GM19351 (cell line): ENCODE measurements around the gene HECW1.
A peak's percentile ranks its signal among the peaks of the same experiment; 100 is the strongest.

Source experiments
- ATAC-seq: cut with Tn5 transposase; IDR thresholded peaks from one replicate; pipeline ENCODE4 v1.9.1; 2021; ENCODE audit warnings: mild to moderate bottlenecking, moderate library complexity; ENCODE audit not compliant: unreplicated experiment

HECW1 gene

DNA sequence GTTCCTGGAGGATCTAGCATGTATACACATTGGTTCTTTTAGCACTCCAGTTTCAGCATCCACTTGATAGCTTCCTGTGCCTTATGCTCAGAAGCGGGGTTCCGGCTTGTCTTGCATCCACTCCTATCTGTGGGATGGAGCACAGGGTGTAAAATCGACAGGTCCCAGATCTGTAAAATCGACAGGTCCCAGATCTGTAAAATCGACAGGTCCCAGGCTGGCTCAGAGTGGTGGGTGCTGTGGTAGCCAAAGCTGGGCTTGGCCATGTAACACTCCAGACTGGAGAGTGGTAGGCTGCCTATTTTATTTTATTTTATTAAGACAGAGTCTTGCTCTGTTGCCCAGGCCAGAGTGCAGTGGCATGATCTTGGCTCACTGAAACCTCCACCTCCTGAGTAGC, 30.3 kb downstream of the HECW1 start:
- no peak for ATAC-seq

DNA sequence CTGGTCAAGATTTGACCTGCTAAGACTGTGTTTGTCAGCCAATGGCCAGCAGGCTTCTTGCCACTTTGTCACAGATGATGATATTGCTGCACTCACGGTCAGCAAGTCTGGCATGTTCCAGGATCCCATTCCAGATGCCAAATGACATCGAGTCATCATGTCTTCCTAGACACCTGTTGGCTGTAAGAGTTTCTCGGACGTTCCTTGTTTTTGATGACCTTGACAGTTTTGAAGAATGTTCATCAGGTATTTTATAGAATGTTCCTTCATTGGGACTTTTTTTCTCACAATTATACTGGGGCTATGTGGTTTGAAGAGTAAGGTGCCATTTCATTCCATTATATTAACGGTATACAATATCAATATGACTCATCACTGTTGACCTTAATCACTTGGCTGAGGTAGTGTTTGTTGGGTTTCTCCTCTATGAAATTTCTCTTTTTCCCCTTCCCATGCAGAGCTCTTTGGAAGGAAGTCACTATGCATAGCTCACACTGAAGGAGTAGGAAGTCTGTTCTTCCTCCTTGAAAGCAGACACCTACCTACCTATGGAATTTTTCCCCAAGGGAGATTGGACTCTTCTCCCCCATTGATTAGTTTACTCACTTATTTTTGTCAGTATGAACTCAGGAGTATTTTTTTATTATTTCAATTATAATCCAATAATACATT, 31.6 kb downstream of the HECW1 start:
- no peak for ATAC-seq

DNA sequence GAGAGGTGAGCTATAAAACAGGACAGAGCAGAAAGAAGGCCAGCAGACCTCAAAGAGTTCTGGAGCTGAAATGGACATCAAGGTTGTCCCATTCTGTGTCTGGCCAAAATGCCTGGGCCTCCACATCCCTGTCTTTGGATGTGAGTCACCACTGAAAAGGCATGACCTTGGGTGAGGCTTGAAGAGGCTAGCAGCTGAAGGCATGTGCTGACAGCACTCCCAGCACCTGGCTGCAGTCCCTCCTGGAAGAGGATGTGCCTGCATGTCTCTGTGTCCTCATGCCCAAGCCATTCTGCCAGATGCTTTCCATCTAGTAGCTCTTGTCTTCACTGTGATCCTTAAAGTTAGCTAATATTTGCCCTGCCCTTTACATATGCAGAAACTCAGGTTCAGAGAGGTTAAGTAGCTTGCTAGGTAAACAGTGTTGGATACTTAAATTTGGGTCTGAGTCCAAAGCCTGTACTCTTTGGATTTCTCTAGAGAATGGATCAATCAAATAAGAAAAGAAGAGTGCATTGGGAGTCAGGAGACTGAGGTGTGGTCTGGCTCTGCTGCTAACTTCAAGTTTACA, 35.8 kb downstream of the HECW1 start:
- no peak for ATAC-seq

DNA sequence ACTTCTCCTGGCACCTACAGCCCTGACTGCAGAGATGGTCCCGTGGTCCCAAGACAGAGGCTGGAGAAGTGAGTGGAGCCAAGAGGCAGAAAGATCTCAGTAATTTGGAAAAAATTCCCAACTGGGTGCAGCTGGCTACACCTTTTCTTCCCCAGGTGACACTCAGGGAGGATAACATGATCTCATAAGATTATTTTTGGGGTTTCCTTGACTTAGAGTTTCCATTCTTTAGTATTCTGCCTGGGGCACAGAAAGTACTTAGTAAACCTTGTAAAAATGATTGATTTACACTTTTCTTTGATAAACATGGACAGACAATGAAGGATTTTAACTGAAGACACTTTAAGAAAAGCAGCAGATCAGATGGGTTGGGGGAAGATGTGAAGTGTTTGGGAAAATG, 38.6 kb downstream of the HECW1 start:
- ATAC-seq, result no peak

DNA sequence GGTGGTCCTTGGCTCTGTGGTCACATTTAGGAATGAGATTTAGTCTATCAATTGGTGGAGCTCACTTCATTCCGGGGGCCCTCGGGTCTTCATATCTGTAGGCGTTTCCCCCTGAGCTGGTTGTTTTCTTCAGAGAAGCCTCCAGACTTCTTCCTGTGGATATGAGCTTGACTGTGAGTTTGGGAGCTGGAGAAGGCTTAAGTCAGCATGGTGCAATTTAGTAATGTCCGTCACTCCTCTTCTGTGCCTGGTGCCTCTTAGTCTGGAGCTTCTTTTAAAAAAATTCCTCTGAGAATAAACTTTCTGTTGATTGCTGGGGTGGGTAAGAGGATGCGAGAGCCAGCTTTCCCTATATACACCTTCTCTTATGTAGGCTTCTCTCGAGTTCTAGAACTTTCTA, 40.2 kb downstream of the HECW1 start:
- no peak for ATAC-seq

DNA sequence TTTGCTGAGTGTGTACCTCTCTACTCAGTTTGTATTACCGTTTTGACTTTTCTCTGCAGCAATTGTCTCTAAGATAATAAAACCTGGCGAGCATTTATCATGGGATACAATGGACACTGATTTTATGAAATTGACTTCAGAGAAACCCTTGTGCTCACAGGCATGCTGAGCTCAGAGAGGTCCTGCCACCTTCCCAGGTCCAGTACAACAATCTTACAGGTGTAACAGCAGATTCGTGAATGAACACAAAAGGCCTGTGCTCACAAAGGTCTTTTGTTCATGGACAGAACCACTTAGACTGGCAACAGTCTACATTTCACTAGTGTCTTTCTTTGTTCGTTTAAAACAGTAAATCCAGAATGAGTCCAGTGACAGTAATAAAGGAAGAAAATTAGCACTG, 43.2 kb downstream of the HECW1 start:
- ATAC-seq, result no peak

DNA sequence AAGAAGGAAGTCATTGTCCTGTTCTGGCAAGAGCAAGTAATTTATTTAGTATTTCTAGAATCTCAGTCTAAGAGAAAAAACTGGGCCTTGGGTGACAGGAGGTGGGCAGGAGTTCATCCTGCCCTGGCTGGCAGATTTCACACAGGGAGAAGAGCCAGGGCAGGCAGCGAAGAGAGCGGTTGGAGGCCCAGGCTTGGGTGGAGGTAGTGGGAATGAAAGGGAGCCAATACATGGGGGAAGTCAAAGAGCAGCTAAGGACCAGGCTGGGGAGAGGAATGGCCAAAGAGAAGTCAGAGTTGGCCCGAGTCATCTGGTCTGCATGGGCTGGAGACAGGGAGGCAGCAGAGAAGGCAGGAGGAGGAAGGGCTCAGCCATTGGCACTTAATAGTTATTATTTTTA, 51.4 kb downstream of the HECW1 start:
- no peak for ATAC-seq

DNA sequence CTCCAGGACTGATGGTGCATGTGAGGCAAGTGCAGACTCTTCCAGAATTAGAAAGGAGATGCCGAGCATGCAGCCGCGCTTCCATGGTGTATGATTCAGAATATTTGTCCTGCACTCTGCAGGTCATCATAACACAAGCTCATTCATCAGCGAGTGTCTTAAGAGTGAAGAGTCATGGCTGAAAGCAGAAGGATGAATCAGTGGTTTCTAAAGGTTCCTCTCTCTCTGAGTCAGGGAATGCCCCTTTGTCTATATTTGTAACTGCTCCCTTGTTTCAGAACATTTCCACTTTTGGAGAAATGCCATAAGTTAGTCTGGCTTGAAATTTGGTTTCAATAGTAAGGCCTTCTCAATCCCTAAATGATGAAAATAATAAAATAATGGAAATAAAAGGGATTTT, 52.3 kb downstream of the HECW1 start:
- peak; percentile 91 for ATAC-seq

DNA sequence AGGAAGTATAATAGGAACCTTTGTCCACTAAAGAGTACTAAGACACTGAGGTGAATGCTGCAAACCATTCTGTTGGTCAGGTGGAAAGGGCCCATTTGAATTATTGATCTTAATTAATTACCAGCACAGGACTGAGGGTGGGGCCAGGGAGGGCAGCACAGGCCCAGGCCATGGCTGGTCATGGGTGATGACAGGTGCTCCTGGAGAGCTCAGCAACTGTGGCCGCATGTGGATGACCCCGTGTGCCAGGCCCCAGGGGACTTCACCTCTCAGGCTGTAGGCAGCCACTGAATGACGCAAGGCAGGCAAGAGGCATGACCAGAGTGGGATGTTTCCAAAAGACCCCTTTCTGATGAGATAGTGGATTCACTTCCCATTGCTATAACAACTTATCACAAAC, 54.2 kb downstream of the HECW1 start:
- no peak for ATAC-seq

DNA sequence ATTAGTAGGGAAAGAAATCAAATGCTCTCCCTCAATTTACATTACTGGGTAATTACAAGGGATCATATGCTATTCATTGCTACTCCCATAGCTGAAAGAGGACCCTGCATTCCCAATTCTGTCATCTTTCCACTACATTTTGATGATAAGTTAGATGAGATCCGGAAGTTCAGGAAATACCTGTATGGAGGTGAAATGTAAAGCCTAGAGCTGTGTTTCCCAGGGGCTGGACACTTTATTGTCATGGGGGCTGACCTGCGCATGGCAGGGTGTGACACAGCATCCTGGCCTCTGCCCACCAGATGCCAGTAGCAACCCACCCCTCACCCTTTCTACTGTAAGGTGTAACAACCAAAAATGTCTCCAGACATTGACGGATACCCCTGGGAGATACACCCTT, 56.6 kb downstream of the HECW1 start:
- ATAC-seq, result no peak

DNA sequence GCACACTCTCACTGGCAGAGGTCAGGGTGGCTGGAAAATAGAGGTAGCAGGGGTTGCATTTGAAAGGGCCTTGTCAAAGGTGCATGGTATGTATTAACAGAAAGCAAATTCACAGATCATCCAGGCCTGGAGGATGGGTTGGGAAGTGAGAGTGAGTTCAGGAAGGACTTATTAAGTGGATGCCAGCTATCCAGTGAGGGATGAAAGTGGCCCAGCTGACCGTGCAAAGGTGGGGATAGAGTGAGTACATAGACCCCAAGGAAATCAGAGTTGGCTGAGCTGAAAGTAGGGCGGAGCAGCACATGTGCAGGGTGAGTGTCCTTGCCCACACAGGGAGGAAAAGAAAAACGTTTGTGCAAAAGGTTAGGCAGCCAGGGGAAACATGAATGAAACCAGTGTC, 58.1 kb downstream of the HECW1 start:
- ATAC-seq, result no peak

DNA sequence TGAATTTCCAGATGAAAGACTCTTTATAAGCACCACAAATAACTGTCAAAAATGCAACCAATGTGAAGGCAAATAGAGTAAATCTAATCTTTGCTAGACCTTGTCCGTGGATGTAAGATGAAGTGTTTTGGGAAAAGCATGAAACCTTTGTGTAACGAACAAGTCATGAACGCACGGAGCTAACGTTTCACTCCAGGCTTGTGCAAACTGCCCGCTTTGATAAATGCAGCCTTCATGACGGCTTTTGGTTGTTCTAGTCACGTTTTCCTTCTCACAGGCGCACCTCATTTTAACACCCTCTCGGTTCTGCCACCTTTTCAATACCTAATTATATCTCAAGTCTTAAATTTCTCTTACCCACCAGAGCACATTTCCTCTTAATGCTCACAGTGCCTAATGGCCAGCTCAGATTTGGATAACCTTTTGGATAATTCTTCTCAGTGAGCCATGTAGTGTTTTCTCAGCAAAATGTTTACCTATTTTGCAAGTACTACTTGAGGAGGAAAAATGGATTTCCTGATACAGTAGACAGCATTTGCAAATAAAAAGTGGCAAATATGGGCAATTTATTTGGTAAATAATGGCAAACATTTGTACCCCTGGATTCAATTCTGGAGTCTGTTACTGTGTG, 63.2 kb downstream of the HECW1 start:
- ATAC-seq, result no peak

DNA sequence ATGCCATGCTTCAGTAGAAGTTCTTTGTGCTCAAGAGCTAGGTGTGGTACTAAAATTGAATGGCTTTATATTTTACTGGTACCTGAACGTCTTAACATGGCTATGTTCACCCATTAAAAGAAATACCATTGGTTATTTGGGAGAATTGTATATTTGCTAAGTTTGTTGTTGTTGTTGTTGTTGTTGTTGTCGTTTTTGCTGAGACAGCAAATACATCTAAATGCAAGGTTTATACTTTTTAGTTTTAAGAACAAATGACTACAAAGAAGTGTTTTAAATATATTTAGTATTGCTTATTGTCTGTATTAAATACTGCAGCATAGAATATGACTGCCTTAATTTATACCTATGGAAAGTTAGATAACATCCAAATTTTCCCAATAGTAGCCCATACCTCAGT, 66.9 kb downstream of the HECW1 start:
- no peak for ATAC-seq

DNA sequence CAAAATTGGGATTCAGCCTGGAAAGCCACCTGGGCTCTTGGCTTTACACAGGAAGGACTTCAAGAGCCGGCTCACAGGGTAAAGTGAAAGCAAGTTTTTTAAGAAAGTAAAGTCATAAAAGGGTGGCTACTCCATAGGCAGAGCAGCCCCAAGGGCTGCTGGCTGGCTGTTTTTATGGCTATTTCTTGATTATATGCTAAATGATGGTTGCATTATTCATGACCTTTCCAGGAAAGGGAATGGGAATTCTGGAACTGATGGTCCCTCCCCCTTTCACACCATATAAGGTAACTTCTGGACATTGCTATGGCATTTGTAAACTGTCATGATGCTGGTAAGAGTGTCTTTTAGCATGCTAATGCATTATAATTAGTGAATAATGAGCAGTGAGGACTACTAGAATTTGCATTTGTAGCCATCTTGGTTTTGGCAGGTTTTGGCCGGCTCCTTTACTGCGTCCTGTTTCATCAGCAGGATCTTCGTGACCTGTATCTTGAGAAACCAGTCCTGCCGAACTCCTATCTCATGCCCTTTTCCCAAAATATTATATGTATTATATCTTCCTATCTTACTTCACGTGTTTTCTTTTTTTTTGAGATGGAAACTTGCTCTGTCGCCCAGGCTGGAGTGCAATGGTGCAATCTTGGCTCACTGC, 80.5 kb downstream of the HECW1 start:
- no peak for ATAC-seq

DNA sequence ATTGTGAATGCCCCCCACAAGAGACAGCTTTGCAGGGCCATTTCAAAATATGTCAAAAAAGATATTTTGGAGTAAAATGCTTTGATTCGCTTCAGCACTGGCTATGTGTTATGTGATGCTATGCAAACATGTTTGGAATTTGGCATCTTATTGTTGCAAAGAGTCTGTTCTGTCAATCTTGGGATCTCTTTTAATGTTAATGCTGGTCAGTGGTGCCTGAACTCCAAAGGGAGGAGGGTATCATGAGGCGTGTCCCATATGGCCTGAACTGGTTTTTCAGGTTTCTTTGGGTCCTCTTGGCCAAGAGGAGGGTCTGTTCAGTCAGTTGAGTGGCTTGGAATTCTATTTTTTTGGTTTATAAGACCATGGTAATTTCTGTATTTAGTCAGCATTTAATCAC, 81.4 kb downstream of the HECW1 start:
- no peak for ATAC-seq

DNA sequence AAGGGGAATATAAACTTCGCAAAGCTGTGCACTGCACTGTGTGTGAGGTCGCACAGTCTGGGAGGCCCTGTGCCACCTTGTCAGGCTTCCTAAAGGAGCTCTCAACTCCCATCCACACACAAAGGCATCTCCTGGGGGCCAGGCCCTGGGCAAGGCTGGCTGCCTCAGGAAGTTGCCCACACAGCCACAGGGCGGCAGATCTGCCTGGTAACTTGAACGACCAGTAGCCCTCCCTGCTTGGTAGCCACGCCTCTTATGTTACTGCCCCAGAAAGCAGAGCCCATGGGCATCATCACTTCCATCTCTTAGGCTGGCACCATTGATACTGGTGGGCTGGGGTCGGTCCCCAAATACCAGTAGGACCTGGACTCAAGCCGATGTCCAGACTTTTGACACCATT, 82.8 kb downstream of the HECW1 start:
- no peak for ATAC-seq

DNA sequence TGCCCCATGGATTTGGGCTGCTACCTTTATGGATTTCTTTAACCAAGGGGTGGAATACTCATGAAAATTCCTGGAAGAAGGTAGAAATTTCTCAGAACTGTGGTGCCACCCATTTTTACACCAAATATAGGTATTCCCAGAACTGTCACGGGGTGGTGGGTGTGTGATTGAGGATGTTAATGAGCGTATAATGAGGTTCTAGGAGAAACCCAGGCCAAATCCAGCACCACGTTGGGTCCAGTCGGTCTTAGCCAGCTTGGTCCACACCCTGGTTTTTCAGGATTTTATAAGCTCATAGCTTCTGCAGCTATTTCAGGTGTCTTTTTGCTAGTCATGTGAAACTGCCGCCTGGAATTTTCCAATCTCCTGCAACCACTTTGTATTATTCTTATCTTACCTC, 83.3 kb downstream of the HECW1 start:
- ATAC-seq, result no peak

DNA sequence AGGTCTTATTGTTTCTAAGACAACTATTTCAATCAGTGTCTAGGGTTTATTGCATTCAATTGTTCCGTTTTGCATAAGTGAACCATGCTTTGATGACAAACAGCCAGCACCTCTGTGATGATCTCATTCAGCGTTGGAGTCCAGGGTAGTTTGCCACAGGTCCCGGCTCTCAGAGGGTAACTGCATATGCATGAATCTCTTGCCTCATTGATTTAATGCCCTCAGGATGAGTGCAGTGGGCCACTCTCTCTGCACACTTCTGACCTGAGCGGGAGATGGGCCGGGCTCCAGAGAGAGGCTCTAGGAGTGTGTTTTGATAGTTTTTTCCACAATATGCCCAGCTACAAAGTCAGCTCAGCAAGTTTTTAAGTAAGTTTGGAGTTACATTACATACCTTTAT, 83.9 kb downstream of the HECW1 start:
- ATAC-seq, result no peak

DNA sequence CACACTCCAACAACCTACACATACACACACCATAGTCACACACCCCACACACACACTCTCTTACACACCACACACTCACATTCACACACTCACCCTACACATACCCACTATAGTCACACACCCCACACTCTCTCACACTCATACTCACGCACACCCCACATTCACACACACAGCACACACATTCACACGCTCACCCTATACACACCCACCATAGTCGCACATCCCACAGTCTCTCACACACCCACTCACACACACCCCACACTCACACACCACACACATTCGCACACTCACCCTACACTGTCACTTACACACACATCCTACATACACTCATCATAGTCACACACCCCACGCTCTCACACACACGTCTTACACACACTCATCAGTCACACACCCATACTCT, 85.6 kb downstream of the HECW1 start:
- ATAC-seq, result no peak

DNA sequence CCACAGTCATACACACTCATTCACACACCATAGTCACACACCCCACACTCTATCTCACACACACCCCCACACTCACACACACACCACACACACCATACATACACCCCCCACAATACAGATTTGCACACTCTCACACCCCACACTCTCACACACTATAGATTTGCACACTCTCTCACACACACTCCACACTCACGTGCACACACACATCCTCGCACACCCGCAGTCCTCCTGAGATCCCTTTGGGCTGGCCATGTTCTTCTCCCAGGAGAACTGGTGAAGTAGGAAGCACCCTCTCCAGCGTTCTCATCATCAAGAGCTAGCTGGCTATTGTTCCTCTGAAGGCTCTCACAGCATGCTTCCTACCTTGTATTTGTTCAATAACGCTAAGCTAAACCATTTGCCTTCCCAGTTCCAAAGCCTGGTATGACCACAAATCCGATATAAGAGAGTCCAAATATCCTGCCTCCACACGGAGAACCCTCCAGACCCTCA, 86.2 kb downstream of the HECW1 start:
- ATAC-seq, result no peak

DNA sequence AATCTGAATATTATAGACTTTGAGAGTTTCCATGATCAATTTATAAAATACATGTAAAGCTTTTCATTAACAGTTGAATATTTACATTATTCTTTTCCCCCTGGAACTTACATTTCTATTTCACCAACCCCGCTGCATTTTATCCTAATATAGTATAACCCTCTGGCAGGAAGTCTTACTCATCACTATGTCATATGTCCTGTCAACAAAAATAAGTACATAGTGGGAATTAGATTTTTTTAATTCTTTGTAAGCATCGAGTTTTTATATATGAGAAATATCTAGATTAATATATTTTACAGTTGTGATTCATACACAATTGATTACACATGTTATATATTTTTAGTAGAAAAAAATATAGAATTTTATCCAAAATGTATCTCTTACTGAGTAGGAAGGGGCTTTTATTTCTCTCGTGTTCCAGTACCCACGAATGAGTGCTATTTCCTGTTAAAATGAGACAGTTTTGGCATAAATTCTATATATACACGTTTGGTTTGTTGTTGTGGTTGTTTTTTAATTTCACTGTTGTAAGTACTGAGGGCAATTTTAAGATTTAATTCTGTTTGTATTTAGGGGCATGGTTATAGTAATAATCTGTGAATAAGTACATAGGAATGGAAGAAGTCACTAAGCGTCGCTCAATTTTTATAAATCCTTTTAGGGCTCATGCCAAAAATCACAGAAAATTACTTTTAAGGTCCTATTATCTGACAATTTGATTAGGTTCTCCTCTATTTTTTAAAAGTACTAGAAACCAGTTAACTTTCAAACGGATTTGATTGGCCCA, 87.1 kb downstream of the HECW1 start:
- no peak for ATAC-seq
